Measurements from ENCODE around the gene IPO13. TPM values are rescaled to one million over a fixed set of nuclear protein-coding genes. Genes with fewer than 3 reads are reported as not detected.
A peak's percentile ranks its signal among the peaks of the same experiment; 100 is the strongest.

IPO13 gene
- total RNA-seq, 2 experiments from 2014 or later, result 22.0 to 27.2 TPM

DNA sequence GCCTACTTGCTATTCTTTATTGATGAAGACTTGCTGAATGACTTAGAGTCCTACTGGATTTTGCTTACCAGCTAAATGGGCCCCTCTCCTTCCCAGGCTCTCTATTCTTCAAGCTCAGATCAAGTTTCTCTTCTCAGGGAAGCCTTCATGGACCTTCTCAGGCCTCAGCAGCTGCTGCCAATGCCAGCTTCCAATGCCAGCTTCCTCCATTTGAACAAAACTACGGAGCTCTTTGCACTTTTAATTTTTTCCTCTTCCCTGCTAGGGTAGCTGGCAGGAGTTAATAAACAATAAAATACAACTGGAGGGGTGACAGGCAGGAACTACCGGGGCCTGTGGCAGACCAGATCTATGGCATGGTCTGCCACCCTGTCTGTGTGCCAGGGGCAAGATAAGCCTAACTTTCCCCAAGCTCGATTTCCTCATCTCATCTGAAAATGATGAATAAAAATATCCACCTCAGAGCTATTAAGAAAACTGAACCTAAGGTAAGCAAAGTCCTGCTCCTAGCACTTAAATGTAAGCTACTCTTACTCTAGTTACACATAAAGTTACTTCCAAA, 995 bp upstream of the IPO13 start:
- CTCF ChIA-PET, result interaction anchor here (0.6 to 9.2 kb wide), 16 partner anchors 8 to 395 kb away, joined by 3 to 93 read pairs (median 4); partner anchors contain the start of genes ARTN, ATP6V0B and DPH2
- no peak for DNase-seq
- Mint-ChIP-seq H3K4me1 (peaks cover 47% of the 10 kb centered on the region), H3K4me3 (peak overlapping the region; percentile 80), H3K27me3 (no peaks in the 10 kb centered on the region), H3K36me3 (ENCODE audit: low read depth) (peaks cover 8% of the 10 kb centered on the region), H3K27ac (peak overlapping the region; percentile 94), H3K9me3 (no peaks in the 10 kb centered on the region)
- POLR2A ChIA-PET, result interaction anchor here (0.7 kb wide), 2 partner anchors 11 to 219 kb away, joined by 3 read pairs; no protein-coding TSS in a partner anchor

DNA sequence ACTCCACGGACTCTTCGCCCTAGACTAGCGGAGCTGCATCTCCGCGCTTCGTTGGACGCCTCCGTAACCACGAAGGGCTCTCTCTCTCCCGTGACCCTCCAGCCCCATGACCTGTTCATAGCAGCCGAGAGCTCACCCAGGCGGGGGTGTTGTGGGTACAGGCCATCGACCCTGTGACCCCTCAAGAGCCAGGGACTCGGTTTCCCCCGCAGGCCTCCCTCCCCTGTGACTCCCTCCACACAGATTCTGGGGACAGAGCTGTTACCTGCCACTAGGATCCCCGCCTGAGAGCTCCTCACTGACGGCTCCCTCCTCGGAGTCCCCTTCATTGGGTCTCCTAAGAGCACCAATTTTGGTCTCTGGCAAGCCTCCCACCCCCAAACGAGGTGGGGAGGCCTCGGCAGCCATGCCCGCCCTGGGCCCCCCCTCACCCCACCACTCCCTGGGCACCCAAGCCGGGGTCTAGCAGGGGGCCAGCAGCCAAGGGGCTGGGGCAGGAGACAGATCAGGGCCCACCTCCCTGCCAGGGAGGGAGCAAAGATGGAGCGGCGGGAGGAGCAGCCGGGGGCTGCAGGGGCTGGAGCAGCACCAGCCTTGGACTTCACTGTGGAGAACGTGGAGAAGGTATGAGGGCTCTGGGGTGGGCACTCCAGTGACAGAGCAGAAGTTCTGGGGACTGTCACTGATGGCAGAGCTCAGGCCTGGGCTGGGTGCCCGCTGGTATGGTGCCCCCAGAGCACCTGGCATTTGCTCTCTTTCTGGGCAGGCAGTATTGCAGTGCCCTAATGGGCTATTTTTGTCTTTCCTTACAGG, 517 bp downstream of the IPO13 start:
- peaks cover 8% of the 10 kb centered on the region for H3K36me3 Mint-ChIP-seq (ENCODE audit: low read depth)
- DNase-seq, result peak; percentile 32
- POLR2A ChIA-PET, result no interaction called here
- no peaks in the 10 kb centered on the region for H3K9me3 Mint-ChIP-seq
- CTCF ChIA-PET, result interaction anchor here (0.7 to 9.2 kb wide), 8 partner anchors 9 to 183 kb away, joined by 3 to 93 read pairs (median 4); partner anchors contain the start of gene ARTN
- H3K4me3 Mint-ChIP-seq, result peak overlapping the region; percentile 80
- H3K27me3 Mint-ChIP-seq, result no peaks in the 10 kb centered on the region
- peak overlapping the region; percentile 94 for H3K27ac Mint-ChIP-seq
- H3K4me1 Mint-ChIP-seq, result peaks cover 47% of the 10 kb centered on the region

DNA sequence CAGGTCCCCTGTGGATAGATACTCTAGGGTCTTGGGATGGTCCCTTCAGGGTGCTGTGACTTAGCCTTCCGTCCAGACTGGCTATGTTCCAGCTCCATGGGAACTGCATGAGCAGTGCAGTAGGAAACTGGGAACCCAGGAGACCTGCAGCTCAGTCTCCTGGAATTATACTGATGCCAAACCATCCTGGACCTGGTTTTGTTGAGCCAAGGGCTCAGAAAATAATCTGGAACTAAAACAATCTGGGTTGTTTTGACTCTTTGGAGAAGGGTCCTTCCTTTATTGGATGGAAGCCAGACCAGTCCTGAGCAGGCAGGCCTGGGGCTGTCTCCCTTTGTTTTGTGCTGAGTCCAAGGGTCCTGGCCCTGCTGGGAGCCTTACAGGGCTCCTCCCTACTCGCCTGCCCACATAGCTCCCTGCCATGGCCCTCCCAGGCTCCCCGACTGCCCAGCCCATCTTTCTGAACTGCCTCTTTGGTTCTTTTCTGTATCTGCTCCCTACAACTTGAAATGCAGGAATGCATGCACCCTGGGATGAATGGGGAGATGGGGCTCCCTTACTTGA, 1.2 kb downstream of the IPO13 start:
- Mint-ChIP-seq H3K4me3 (peak overlapping the region; percentile 80), H3K27me3 (no peaks in the 10 kb centered on the region), H3K27ac (peak overlapping the region; percentile 94), H3K4me1 (peaks cover 47% of the 10 kb centered on the region), H3K9me3 (no peaks in the 10 kb centered on the region), H3K36me3 (ENCODE audit: low read depth) (peaks cover 8% of the 10 kb centered on the region)
- ChIA-PET CTCF (interaction anchor here (0.6 to 9.2 kb wide), 3 partner anchors 14 to 228 kb away, joined by 3 to 93 read pairs (median 3); partner anchors contain the start of gene ARTN), POLR2A (no interaction called here)
- no peak for DNase-seq

DNA sequence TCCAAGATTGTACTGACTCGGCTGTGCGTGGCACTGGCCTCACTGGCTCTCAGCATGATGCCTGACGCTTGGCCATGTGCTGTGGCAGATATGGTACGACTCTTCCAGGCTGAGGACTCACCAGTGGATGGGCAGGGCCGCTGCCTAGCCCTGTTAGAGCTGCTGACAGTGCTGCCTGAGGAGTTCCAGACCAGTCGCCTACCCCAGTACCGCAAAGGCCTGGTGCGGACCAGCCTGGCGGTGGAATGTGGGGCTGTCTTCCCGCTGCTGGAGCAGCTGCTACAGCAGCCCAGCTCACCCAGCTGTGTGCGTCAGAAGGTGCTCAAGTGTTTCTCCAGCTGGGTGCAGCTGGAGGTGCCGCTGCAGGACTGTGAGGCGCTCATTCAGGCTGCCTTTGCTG, 2.9 kb downstream of the IPO13 start:
- Mint-ChIP-seq H3K4me1 (peaks cover 41% of the 10 kb centered on the region), H3K36me3 (ENCODE audit: low read depth) (peaks cover 6% of the 10 kb centered on the region), H3K27me3 (no peaks in the 10 kb centered on the region), H3K4me3 (no peak overlapping the region), H3K9me3 (no peaks in the 10 kb centered on the region), H3K27ac (no peak overlapping the region)
- ChIA-PET POLR2A (no interaction called here), CTCF (interaction anchor here (1.3 to 9.2 kb wide), 4 partner anchors 15 to 282 kb away, joined by 3 to 93 read pairs (median 6); partner anchors contain the start of genes ARTN and DPH2)
- no peak for DNase-seq

DNA sequence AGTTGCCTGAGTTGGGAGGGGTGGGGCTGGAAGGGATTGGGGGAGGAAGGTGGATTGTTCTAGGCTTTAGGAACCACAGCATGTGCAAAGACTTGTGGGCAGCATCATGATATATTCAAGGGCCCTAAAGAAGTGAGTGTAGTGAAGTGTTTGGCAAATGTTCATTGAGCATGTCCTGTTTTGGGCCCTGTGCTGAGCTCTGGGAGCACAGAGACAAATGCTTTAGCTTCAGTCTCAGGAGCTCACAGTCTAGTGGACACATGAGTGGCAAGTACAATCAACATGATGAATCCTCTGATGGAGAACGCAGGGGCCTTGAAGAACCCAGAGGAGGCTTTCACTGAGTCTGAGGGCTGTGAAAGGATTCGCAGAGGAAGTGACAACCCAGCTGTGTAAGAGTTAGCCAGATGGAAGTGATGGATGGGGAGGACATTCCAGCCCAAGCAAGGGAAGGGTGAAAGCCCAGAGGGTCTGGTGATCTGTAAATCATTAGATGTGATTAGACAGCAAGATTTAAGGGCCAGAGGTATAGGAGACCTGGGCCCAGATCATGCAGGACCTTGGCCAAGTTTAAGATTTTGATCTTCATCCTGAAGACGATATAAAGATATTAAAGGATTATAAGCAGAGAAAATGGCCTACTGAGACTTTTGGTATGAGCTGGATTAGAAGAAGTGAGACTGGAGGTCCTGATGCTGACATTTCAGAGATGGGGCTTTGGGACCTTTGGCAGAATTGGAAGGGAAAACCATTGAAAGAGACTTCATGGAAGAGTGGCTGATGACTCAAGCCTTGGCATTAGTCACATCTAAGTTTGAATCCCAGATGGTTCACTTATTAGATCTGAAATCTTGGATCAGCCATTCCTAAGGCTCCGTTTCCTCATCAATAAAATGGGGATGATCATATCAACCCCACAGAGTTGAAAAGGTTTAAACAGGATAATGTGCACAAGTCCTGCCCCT, 4.6 kb downstream of the IPO13 start:
- Mint-ChIP-seq H3K9me3 (no peaks in the 10 kb centered on the region), H3K36me3 (ENCODE audit: low read depth) (peaks cover 4% of the 10 kb centered on the region), H3K4me1 (peaks cover 25% of the 10 kb centered on the region), H3K4me3 (no peak overlapping the region), H3K27ac (no peak overlapping the region), H3K27me3 (no peaks in the 10 kb centered on the region)
- DNase-seq, result no peak
- ChIA-PET POLR2A (no interaction called here), CTCF (interaction anchor here (1.3 to 9.2 kb wide), 2 partner anchors 17 to 22 kb away, joined by 4 to 93 read pairs; partner anchors contain the start of gene ARTN)

DNA sequence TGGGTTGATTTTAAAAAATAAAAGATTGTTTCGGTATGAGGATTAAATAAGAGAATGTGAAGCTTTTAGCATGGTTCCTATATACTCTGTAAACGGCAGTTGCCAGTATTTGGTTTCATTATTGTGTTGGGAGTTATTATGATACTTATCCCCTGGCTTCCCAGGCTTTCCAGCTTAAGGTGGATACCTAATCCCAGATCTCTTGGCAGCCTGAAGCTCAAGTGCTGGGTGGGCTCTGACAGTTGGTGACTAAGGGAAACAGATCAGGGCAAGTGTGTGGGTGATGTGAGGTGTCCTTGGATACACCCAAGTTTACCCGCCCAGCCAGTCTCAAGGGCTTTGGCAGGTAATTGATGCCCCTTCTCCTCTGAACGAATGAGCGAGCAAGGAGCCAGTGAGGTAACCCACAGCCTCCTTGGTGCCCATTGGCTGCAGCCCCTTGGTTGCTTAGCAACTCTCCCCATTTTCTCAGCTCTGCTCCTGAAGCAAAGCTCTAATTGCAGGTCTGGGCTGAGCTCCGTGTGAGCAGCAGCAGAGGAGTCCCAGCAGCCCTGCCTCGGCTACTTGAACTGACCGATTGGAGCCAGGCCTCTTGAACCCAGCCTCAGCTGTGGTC, 6.1 kb downstream of the IPO13 start:
- DNase-seq, result no peak
- Mint-ChIP-seq H3K4me1 (peaks cover 18% of the 10 kb centered on the region), H3K9me3 (no peaks in the 10 kb centered on the region), H3K27me3 (no peaks in the 10 kb centered on the region), H3K27ac (no peak overlapping the region), H3K4me3 (no peak overlapping the region), H3K36me3 (ENCODE audit: low read depth) (peaks cover 5% of the 10 kb centered on the region)
- POLR2A ChIA-PET, result no interaction called here
- CTCF ChIA-PET, result interaction anchor here (1.0 to 1.5 kb wide), 3 partner anchors 9 to 60 kb away, joined by 3 read pairs; no protein-coding TSS in a partner anchor

DNA sequence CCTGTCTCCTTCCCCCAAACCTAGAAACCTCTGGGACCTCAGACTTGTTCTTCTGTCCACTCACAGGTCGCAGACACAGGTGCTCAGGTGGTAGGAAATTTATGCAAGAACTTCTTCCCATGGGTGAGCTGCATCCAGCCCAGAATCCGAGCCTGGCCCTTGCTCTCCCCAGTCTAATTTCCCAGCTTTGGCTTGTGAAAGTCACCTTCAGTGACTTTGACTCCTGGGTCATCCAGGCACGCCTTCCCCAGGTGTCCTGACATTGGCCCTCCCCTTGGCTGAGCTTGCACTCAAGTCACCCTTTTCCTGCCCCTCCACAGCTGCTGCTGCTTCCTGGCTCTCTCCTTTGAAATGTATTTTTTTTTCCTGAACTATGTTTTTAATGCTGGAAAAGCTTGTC, 6.6 kb downstream of the IPO13 start:
- H3K36me3 Mint-ChIP-seq (ENCODE audit: low read depth), result peaks cover 10% of the 10 kb centered on the region
- no peaks in the 10 kb centered on the region for H3K27me3 Mint-ChIP-seq
- DNase-seq, result no peak
- peaks cover 13% of the 10 kb centered on the region for H3K4me1 Mint-ChIP-seq
- no peak overlapping the region for H3K27ac Mint-ChIP-seq
- ChIA-PET POLR2A (no interaction called here), CTCF (interaction anchor here (1.0 to 3.2 kb wide), 4 partner anchors 9 to 59 kb away, joined by 3 to 14 read pairs (median 3); partner anchors contain the start of gene ARTN)
- no peaks in the 10 kb centered on the region for H3K9me3 Mint-ChIP-seq
- H3K4me3 Mint-ChIP-seq, result no peak overlapping the region

DNA sequence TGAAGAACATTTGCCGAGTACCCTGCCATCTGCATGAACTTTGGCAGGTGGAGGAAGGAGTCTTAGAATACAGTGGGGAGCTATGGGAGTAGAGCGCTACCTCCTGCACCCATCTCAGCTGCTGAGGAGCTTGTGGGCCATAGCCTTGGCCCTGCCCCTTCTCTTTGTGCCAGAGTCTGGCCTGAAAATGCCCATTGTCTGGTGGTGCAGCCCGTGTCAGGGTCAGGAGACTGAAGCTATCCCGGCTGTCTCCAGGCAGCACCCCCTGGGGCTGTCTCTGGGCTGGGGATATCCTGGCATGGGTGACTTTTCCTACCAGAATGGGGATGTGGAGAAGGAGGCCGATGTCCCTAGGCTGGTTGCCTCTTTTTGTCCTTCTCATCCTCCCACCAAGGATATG, 7.3 kb downstream of the IPO13 start:
- Mint-ChIP-seq H3K4me1 (peaks cover 6% of the 10 kb centered on the region), H3K27ac (no peak overlapping the region), H3K4me3 (no peak overlapping the region), H3K27me3 (no peaks in the 10 kb centered on the region), H3K9me3 (no peaks in the 10 kb centered on the region), H3K36me3 (ENCODE audit: low read depth) (peaks cover 11% of the 10 kb centered on the region)
- POLR2A ChIA-PET, result no interaction called here
- CTCF ChIA-PET, result interaction anchor here (1.4 to 3.2 kb wide), 4 partner anchors 9 to 81 kb away, joined by 3 to 14 read pairs (median 4); partner anchors contain the start of gene ARTN
- DNase-seq, result no peak

DNA sequence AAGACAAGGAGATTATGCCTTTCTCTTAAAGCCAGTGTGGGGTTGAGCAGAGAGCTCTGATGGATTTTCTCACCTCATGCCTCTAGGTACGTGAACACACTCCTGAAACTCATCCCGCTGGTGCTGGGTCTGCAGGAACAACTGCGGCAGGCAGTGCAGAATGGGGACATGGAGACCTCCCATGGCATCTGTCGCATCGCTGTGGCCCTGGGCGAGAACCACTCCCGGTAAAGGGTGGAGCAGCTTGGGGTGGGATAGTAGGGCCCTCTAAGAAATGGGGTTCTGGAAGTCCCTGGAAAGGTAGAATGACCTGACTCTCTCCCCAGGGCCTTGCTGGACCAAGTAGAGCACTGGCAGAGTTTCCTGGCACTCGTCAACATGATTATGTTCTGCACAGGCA, 9.5 kb downstream of the IPO13 start:
- H3K27me3 Mint-ChIP-seq, result no peaks in the 10 kb centered on the region
- no peak for DNase-seq
- H3K9me3 Mint-ChIP-seq, result no peaks in the 10 kb centered on the region
- CTCF ChIA-PET, result interaction anchor here (1.3 to 3.2 kb wide), 5 partner anchors 8 to 21 kb away, joined by 3 to 14 read pairs (median 5); partner anchors contain the start of genes ARTN and ATP6V0B
- H3K4me3 Mint-ChIP-seq, result no peak overlapping the region
- POLR2A ChIA-PET, result no interaction called here
- H3K4me1 Mint-ChIP-seq, result no peaks in the 10 kb centered on the region
- H3K27ac Mint-ChIP-seq, result no peak overlapping the region
- peaks cover 9% of the 10 kb centered on the region for H3K36me3 Mint-ChIP-seq (ENCODE audit: low read depth)

DNA sequence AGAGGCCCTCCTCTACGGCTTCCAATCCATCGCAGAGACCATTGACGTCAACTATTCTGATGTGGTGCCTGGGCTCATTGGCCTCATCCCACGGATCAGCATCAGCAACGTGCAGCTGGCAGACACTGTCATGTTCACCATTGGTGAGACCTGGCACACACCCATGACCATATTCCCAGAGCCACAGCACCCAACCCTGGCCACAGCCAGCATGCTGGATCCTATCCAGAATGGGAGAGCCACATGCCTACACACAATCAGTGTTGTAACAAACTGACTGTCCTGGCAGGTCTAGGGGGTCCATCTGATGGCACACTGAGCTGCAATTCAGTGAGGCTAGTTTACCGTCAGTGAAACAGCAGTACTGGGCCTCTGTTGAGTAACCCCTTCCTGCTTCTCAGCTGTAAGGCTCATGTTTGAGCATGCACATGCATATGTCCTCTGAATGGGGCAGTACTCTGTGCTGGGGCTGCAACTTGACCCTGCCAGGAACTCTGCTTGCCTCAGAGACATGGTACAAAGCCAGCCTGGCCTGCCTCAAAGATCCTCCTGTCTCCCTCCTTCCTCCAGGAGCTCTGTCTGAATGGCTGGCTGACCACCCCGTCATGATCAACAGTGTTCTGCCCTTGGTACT, 10.8 kb downstream of the IPO13 start:
- H3K4me3 Mint-ChIP-seq, result no peak overlapping the region
- POLR2A ChIA-PET, result no interaction called here
- peaks cover 1% of the 10 kb centered on the region for H3K4me1 Mint-ChIP-seq
- H3K36me3 Mint-ChIP-seq (ENCODE audit: low read depth), result peaks cover 9% of the 10 kb centered on the region
- no peaks in the 10 kb centered on the region for H3K9me3 Mint-ChIP-seq
- H3K27me3 Mint-ChIP-seq, result no peaks in the 10 kb centered on the region
- CTCF ChIA-PET, result interaction anchor here (1.1 to 2.0 kb wide), 3 partner anchors 10 to 23 kb away, joined by 3 to 5 read pairs (median 3); partner anchors contain the start of gene ATP6V0B
- DNase-seq, result no peak
- H3K27ac Mint-ChIP-seq, result no peak overlapping the region

Data from activated CD4-positive, alpha-beta T cell treated with anti-CD3 and anti-CD28 coated beads, Interleukin-2, amount 10 ng/mL, durations not matched to agents 7 days and 5 days (primary cell).